Endothelial cell of umbilical vein (primary cell): ENCODE measurements around the gene KDM7A. TPM values are rescaled to one million over a fixed set of nuclear protein-coding genes. Genes with fewer than 3 reads are reported as not detected.

Experiments used
- BruUV-seq: library from RNA; stranded (reverse); fragments of 400-500 nt; replicated peaks from 2 replicates; lab custom pipeline; 2021; lab: Mats Ljungman, UMichigan
- CTCF ChIA-PET: fragments of 300-600, 350-600 bp; sonication (Branson Sonifier 250); formaldehyde crosslinking; loops from one replicate; lab custom pipeline; 2021; ENCODE audit warnings: antibody characterized with exemption, inconsistent platforms; lab: Charles Lee
- POLR2A ChIA-PET: fragments of 300-600, 350-600 bp; sonication (Branson Sonifier 250); formaldehyde crosslinking; loops from one replicate; lab custom pipeline; 2021; ENCODE audit warnings: antibody characterized with exemption, inconsistent platforms; lab: Charles Lee
- DNase-seq: peaks from one replicate; pipeline ENCODE4 v3.0.0-alpha.2; 2011; ENCODE audit warnings: low read depth, low spot score
- FAIRE-seq: peaks from 2 replicates; lab custom pipeline; 2011; peaks lifted over from hg19 to GRCh38; lab: Jason Lieb, UNC
- H2AFZ ChIP-seq: 2 replicates; pipeline ENCODE4 v1.6.0; 2012; ENCODE audit warnings: low read depth, low read length, control low read depth, inconsistent platforms
- H3K27ac ChIP-seq: 2 replicates; pipeline ENCODE4 v1.5.1; 2011; ENCODE audit warnings: low read depth, mild to moderate bottlenecking, control low read depth, low read length, moderate library complexity; ENCODE audit not compliant: insufficient read depth
- H3K27me3 ChIP-seq, 2 experiments: 2 replicates each; pipeline versions ENCODE4 v1.6.0 to v1.6.1; 2011; ENCODE audit warnings: low read length in 2 of 2, mixed read lengths in 1 of 2; ENCODE audit not compliant: control insufficient read depth in 2 of 2, insufficient read depth in 2 of 2
- H3K36me3 ChIP-seq, 2 experiments: 2 replicates in 1 of 2; 3 replicates in 1 of 2; pipeline ENCODE4 v1.5.1; 2011; ENCODE audit warnings: low read length in 2 of 2, mild to moderate bottlenecking in 1 of 2, moderate library complexity in 1 of 2; ENCODE audit not compliant: control insufficient read depth in 2 of 2, insufficient read depth in 2 of 2; ENCODE audit errors: extremely low read depth in 1 of 2
- H3K4me1 ChIP-seq: 3 replicates; pipeline ENCODE4 v1.5.1; 2011; ENCODE audit warnings: mild to moderate bottlenecking, low read length; ENCODE audit not compliant: control insufficient read depth, insufficient read depth; ENCODE audit errors: extremely low read depth
- H3K4me2 ChIP-seq: 2 replicates; pipeline ENCODE4 v1.6.1; 2011; ENCODE audit warnings: low read length, control low read depth, mixed read lengths; ENCODE audit not compliant: insufficient read depth
- H3K4me3 ChIP-seq, 3 experiments: fragments of 200-600 bp in 1 of 3; sonication (generic), shearing (Covaris generic) in 1 of 3; replicated peaks in 1 of 3; 2 replicates each; pipeline ENCODE4 v1.5.1; 2011 to 2016; ENCODE audit warnings: control low read depth in 3 of 3, low read length in 3 of 3, mild to moderate bottlenecking in 2 of 3, inconsistent platforms in 1 of 3, low read depth in 1 of 3, moderate library complexity in 1 of 3; ENCODE audit not compliant: insufficient read depth in 1 of 3
- H3K79me2 ChIP-seq: 2 replicates; pipeline ENCODE4 v1.6.0; 2012; ENCODE audit warnings: low read length, inconsistent platforms; ENCODE audit not compliant: control insufficient read depth, insufficient read depth
- H3K9ac ChIP-seq: replicated peaks from 2 replicates; pipeline ENCODE3; 2011; ENCODE audit warnings: low read length, control low read depth; ENCODE audit not compliant: insufficient read depth; ENCODE audit errors: extremely low read depth
- H3K9me1 ChIP-seq: replicated peaks from 3 replicates; pipeline ENCODE4 v1.6.0; 2011; ENCODE audit warnings: mild to moderate bottlenecking, low read length; ENCODE audit not compliant: control insufficient read depth, insufficient read depth; ENCODE audit errors: extremely low read depth
- H3K9me3 ChIP-seq: replicated peaks from 2 replicates; pipeline ENCODE4 v1.5.1; 2012; ENCODE audit warnings: low read length, inconsistent platforms; ENCODE audit not compliant: control insufficient read depth, insufficient read depth
- H4K20me1 ChIP-seq: replicated peaks from 2 replicates; pipeline ENCODE3; 2011; ENCODE audit warnings: mild to moderate bottlenecking, low read length; ENCODE audit not compliant: control insufficient read depth, insufficient read depth; ENCODE audit errors: extremely low read depth
- EZH2 ChIP-seq: IDR thresholded peaks from 2 replicates; pipeline ENCODE4 v1.6.1; 2012; ENCODE audit warnings: borderline replicate concordance, low read depth, mild to moderate bottlenecking, moderate library complexity, low read length, inconsistent platforms; ENCODE audit not compliant: severe bottlenecking
- FOS ChIP-seq: IDR thresholded peaks from 2 replicates; pipeline ENCODE4 v1.6.1; 2011; ENCODE audit warnings: mild to moderate bottlenecking, low read length, moderate library complexity, borderline replicate concordance; ENCODE audit not compliant: insufficient read depth
- GATA2 ChIP-seq: IDR thresholded peaks from 2 replicates; pipeline ENCODE4 v1.7.0; 2011; ENCODE audit warnings: low read depth, mild to moderate bottlenecking, moderate library complexity, mixed read lengths, low read length; ENCODE audit not compliant: insufficient read length, insufficient read depth
- JUN ChIP-seq: IDR thresholded peaks from 2 replicates; pipeline ENCODE4 v1.6.1; 2011; ENCODE audit warnings: borderline replicate concordance, low read depth; ENCODE audit not compliant: insufficient read length, insufficient read depth
- MYC ChIP-seq: IDR thresholded peaks from one replicate; pipeline ENCODE4 v1.6.1; 2011; ENCODE audit warnings: mild to moderate bottlenecking, low read depth, low read length
- POLR2A ChIP-seq: IDR thresholded peaks from 2 replicates; pipeline ENCODE4 v1.6.1; 2012; ENCODE audit warnings: low read depth, mild to moderate bottlenecking, control low read depth, low read length
- POLR2AphosphoS5 ChIP-seq: IDR thresholded peaks from 2 replicates; pipeline ENCODE4 v1.6.1; 2012; ENCODE audit warnings: low read depth, mild to moderate bottlenecking, control low read depth, low read length, moderate library complexity; ENCODE audit not compliant: insufficient read depth
- dilution Hi-C: fragments of 300-500 bp; cut with MboI; formaldehyde crosslinking; loops from one replicate; pipeline ENCODE4 v1.15.0; 2019; ENCODE audit warnings: low sequenced_read_pairs; ENCODE audit not compliant: extremely low pct_ligation_motif_present
- intact Hi-C: fragments of 100-400 bp; cut with micrococcal nuclease; formaldehyde crosslinking; loops from one replicate; pipeline ENCODE4 v1.10.0; 2022
- polyA plus RNA-seq, 4 experiments: library from polyadenylated mRNA; depleted of rRNA in 3 of 4; stranded (reverse) in 3 of 4; unstranded in 1 of 4; fragments of >200 nt; gene quantifications; 2 replicates each; pipeline versions ENCODE4 v1.2.1 to v1.2.3, GENCODE V29; 2011 to 2012; ENCODE audit warnings: missing spikeins in 1 of 4
- total RNA-seq: library from RNA; stranded (reverse); gene quantifications from 2 replicates; pipeline ENCODE4 v1.2.3, GENCODE V29; 2021
- TF ChIP-seq, protein P1 (sequence below), 2 donors: IDR thresholded peaks; 1 replicate in 1 of 2; 2 replicates in 1 of 2; pipeline ENCODE4 v1.5.1; 2011; ENCODE audit warnings: low read length in 2 of 2, mild to moderate bottlenecking in 2 of 2, moderate library complexity in 2 of 2, control low read depth in 1 of 2, inconsistent platforms in 1 of 2, low read depth in 1 of 2; ENCODE audit not compliant: insufficient read depth in 1 of 2; ENCODE audit errors: extremely low read depth in 1 of 2
- TF ChIP-seq, protein P2 (sequence below): IDR thresholded peaks from 2 replicates; pipeline ENCODE4 v1.6.1; 2011; ENCODE audit not compliant: insufficient read depth, insufficient read length

Gene KDM7A
- total and polyA plus RNA-seq, 2 donors (not counting 3 experiments of a cell fraction or from before 2014, with no cell fraction given) = 2.4 to 7.3 TPM

DNA sequence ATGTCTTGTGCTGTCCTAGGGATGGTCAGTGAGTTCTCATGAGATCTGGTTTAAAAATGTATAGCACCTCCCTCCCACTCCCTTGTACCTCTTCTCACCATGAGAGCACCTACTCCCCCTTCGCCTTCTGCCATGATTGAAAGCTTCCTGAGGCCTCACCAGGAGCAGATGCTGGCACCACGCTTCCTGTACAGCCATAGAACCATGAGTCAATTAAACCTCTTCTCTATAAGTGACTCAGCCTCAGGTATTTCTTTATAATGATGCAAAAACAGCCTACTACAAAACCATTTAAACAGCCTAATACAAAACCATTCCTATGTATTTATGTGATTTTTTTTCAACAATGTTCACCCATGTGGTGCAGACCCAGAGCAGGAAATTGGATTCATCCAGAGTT is 32.0 kb downstream of the KDM7A start:
- Histone ChIP-seq H3K9ac (no peak overlapping the region), H3K27ac (no peak overlapping the region), H3K4me3 (no peak overlapping the region), H3K27me3 (no peaks in the 10 kb centered on the region), H3K4me2 (no peak overlapping the region), H3K36me3 (no peaks in the 10 kb centered on the region), H3K9me3 (no peaks in the 10 kb centered on the region), H3K79me2 (no peaks in the 10 kb centered on the region), H3K9me1 (no peaks in the 10 kb centered on the region), H3K4me1 (no peaks in the 10 kb centered on the region), H4K20me1 (no peaks in the 10 kb centered on the region), H2AFZ (no peak overlapping the region)
- DNase-seq (no peak), FAIRE-seq (no peak)
- no TSS peak for BruUV-seq
- intact Hi-C loops (no loop called here), dilution Hi-C loops (no loop called here)
- no peak for TF ChIP-seq EZH2
- TF ChIP-seq, protein P1, sequence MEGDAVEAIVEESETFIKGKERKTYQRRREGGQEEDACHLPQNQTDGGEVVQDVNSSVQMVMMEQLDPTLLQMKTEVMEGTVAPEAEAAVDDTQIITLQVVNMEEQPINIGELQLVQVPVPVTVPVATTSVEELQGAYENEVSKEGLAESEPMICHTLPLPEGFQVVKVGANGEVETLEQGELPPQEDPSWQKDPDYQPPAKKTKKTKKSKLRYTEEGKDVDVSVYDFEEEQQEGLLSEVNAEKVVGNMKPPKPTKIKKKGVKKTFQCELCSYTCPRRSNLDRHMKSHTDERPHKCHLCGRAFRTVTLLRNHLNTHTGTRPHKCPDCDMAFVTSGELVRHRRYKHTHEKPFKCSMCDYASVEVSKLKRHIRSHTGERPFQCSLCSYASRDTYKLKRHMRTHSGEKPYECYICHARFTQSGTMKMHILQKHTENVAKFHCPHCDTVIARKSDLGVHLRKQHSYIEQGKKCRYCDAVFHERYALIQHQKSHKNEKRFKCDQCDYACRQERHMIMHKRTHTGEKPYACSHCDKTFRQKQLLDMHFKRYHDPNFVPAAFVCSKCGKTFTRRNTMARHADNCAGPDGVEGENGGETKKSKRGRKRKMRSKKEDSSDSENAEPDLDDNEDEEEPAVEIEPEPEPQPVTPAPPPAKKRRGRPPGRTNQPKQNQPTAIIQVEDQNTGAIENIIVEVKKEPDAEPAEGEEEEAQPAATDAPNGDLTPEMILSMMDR (IDR thresholded peaks at IDR 0.05; ENCODE audit: extremely low read depth in 1 of 2, insufficient read depth in 1 of 2, low read depth in 1 of 2, low read length in 2 of 2) = no peak
- TF ChIP-seq GATA2 = no peak
- no peak for TF ChIP-seq JUN
- ChIA-PET CTCF (no interaction called here), POLR2A (no interaction called here)

DNA sequence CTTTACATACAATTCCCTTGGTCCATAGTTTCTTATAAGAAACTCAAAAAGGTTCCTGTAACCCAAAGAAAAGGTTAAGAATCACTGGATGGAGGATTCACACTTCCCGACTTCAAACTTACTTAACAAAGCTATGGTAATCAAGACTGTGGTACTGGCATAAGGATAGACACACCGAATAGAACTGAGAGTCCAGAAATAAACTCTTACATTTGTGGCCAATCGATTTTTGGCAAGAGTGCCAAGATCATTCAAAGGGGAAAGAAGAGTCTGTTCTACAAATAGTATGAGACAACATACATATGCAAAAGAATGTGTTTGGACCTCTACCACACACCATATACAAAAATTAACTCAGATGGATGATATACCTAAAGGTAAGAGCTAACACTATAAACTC is 32.8 kb downstream of the KDM7A start:
- no TSS peak for BruUV-seq
- DNase-seq (no peak), FAIRE-seq (no peak)
- TF ChIP-seq GATA2 (no peak), FOS (no peak), JUN (no peak), EZH2 (no peak), POLR2AphosphoS5 (no peak), MYC (no peak), POLR2A (no peak)
- TF ChIP-seq, protein P2, sequence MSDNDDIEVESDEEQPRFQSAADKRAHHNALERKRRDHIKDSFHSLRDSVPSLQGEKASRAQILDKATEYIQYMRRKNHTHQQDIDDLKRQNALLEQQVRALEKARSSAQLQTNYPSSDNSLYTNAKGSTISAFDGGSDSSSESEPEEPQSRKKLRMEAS = no peak
- TF ChIP-seq, protein P1 (IDR thresholded peaks at IDR 0.05; ENCODE audit: extremely low read depth in 1 of 2, insufficient read depth in 1 of 2, low read depth in 1 of 2, low read length in 2 of 2) = no peak
- Histone ChIP-seq H3K36me3 (no peaks in the 10 kb centered on the region), H2AFZ (no peak overlapping the region), H3K9ac (no peak overlapping the region), H3K4me3 (no peak overlapping the region), H3K79me2 (no peaks in the 10 kb centered on the region), H3K27ac (no peak overlapping the region), H3K27me3 (no peaks in the 10 kb centered on the region), H4K20me1 (no peaks in the 10 kb centered on the region), H3K4me1 (no peaks in the 10 kb centered on the region), H3K4me2 (no peak overlapping the region), H3K9me3 (no peaks in the 10 kb centered on the region), H3K9me1 (no peaks in the 10 kb centered on the region)
- dilution Hi-C loops (no loop called here), intact Hi-C loops (no loop called here)
- ChIA-PET POLR2A (no interaction called here), CTCF (no interaction called here)
